Measurements from ENCODE around the gene DGKE.

Gene DGKE

DNA sequence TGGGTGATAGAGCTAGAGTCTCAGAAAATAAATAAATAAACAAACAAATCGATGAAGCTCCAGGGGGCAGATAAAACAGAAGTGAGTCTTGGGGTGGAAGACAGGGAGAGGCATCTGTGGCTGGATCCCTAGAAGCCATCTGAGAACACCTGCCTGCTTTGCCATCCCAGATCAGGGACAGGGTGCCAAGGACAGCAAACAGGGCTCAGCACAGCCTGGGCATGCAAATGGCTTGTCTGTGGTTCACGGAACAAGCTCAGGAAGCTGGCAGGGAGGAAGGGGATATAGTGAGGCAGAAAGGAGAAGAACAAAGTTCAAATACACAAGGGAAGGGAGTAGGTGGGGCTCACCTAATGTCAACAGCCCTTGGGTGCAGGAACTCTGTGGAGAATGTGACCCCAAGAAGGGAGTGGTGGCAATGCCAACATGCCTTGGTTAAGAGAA is 52.4 kb downstream of the DGKE start:
- Histone ChIP-seq H2AFZ (ENCODE audit: low read depth, low read length) (no peak overlapping the region), H3K4me3 (ENCODE audit: low read length) (no peak overlapping the region)
- TF ChIP-seq EZH2phosphoT487 (IDR thresholded peaks at IDR 0.05; ENCODE audit: low read depth): no peak
- TF ChIP-seq, protein P1, sequence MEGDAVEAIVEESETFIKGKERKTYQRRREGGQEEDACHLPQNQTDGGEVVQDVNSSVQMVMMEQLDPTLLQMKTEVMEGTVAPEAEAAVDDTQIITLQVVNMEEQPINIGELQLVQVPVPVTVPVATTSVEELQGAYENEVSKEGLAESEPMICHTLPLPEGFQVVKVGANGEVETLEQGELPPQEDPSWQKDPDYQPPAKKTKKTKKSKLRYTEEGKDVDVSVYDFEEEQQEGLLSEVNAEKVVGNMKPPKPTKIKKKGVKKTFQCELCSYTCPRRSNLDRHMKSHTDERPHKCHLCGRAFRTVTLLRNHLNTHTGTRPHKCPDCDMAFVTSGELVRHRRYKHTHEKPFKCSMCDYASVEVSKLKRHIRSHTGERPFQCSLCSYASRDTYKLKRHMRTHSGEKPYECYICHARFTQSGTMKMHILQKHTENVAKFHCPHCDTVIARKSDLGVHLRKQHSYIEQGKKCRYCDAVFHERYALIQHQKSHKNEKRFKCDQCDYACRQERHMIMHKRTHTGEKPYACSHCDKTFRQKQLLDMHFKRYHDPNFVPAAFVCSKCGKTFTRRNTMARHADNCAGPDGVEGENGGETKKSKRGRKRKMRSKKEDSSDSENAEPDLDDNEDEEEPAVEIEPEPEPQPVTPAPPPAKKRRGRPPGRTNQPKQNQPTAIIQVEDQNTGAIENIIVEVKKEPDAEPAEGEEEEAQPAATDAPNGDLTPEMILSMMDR (IDR thresholded peaks at IDR 0.05; ENCODE audit: low read depth, low read length): no peak

GRCh38 chr17:56887105-56887504 is 53.2 kb downstream of the DGKE start:
- H3K27me3 ChIP-seq (ENCODE audit: low read depth, low read length): no peaks in the 10 kb centered on the region
- peaks cover 56% of the 10 kb centered on the region for H3K36me3 ChIP-seq (replicated peaks; ENCODE audit: low read depth, low read length)
- H3K9me3 ChIP-seq (ENCODE audit: insufficient read depth, low read length): peaks cover 11% of the 10 kb centered on the region; the same call in 1 of the 2 replicates
- H3K27ac ChIP-seq (ENCODE audit: low read length): no peak overlapping the region
- TF ChIP-seq EZH2phosphoT487 (IDR thresholded peaks at IDR 0.05; ENCODE audit: low read depth): no peak
- TF ChIP-seq, protein P1 (IDR thresholded peaks at IDR 0.05; ENCODE audit: low read depth, low read length): no peak
- H3K4me2 ChIP-seq (ENCODE audit: low read length): no peak overlapping the region
- H2AFZ ChIP-seq (ENCODE audit: low read depth, low read length): no peak overlapping the region
- no peaks in the 10 kb centered on the region for H3K4me1 ChIP-seq (ENCODE audit: low read length)
- H3K4me3 ChIP-seq (ENCODE audit: low read length): no peak overlapping the region
- H3K9ac ChIP-seq (ENCODE audit: low read length): no peak overlapping the region
- H4K20me1 ChIP-seq (ENCODE audit: insufficient read depth, low read length): no peaks in the 10 kb centered on the region
- no peaks in the 10 kb centered on the region for H3K79me2 ChIP-seq (ENCODE audit: low read length)

More for the DNA sequence above, 52.4 kb downstream of the DGKE start:
- Histone ChIP-seq H4K20me1 (ENCODE audit: insufficient read depth, low read length) (no peaks in the 10 kb centered on the region), H3K4me1 (ENCODE audit: low read length) (no peaks in the 10 kb centered on the region), H3K9ac (ENCODE audit: low read length) (no peak overlapping the region), H3K27ac (ENCODE audit: low read length) (no peak overlapping the region), H3K9me3 (ENCODE audit: insufficient read depth, low read length) (peaks cover 11% of the 10 kb centered on the region; the same call in 1 of the 2 replicates), H3K4me2 (ENCODE audit: low read length) (no peak overlapping the region), H3K36me3 (replicated peaks; ENCODE audit: low read depth, low read length) (peaks cover 48% of the 10 kb centered on the region), H3K27me3 (ENCODE audit: low read depth, low read length) (no peaks in the 10 kb centered on the region), H3K79me2 (ENCODE audit: low read length) (no peaks in the 10 kb centered on the region)

DNA sequence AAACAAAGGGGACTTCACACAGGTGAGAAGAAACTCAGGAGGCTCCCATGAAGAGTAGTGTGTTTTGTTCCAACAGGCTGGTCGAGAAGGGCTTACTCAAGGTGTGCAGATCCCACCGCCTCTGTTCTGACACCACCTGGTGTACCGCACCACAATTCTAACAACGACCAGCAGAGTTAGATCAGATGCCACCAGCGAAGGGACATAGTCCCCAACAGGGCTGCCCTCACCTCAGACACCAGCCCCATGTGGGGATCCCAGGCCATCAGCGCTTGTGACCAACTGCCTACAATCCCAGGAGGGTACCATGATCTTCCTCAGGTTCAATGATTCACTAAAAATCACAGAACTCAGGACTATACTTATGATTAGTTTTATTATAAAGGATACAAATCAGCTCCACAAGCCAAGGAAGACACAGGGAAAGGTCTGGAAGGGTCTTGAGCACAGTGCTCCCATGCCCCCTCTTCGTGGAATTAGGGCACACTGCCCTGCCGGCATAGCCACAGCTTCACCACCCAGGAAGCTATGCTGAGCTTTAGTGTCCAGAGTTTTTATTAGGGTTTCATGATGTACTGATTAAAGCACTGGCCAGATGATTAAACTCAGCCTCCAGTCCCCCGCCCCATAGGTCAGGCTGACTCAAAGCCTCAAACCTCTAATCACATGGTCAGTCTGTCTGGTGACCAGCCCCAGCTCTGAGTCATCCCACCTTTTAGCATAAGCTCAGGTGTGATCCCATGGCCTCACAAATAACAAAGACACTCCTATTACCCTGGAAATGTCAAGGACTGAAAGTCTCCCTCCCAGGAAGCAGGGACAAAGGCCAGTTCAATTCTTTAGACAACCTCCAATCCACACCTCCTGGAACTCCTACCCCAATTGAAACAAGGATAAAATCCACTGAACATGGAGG is 53.9 kb downstream of the DGKE start:
- Histone ChIP-seq H3K27me3 (ENCODE audit: low read depth, low read length) (no peaks in the 10 kb centered on the region), H3K9me3 (ENCODE audit: insufficient read depth, low read length) (peaks cover 11% of the 10 kb centered on the region; the same call in 1 of the 2 replicates), H2AFZ (ENCODE audit: low read depth, low read length) (no peak overlapping the region), H3K79me2 (ENCODE audit: low read length) (no peaks in the 10 kb centered on the region), H3K4me3 (ENCODE audit: low read length) (no peak overlapping the region), H3K4me2 (ENCODE audit: low read length) (no peak overlapping the region), H3K9ac (ENCODE audit: low read length) (no peak overlapping the region), H4K20me1 (ENCODE audit: insufficient read depth, low read length) (0 out of 2 replicates have a peak, but pooled peaks cover 2% of the 10 kb centered on the region), H3K36me3 (replicated peaks; ENCODE audit: low read depth, low read length) (peaks cover 63% of the 10 kb centered on the region), H3K27ac (ENCODE audit: low read length) (no peak overlapping the region), H3K4me1 (ENCODE audit: low read length) (no peaks in the 10 kb centered on the region)
- TF ChIP-seq, protein P1 (IDR thresholded peaks at IDR 0.05; ENCODE audit: low read depth, low read length): no peak
- TF ChIP-seq EZH2phosphoT487 (IDR thresholded peaks at IDR 0.05; ENCODE audit: low read depth): no peak

GRCh38 chr17:56890390-56890789 is 56.4 kb downstream of the DGKE start:
- H3K79me2 ChIP-seq (ENCODE audit: low read length): no peaks in the 10 kb centered on the region
- no peak for TF ChIP-seq EZH2phosphoT487 (IDR thresholded peaks at IDR 0.05; ENCODE audit: low read depth)
- TF ChIP-seq, protein P1 (IDR thresholded peaks at IDR 0.05; ENCODE audit: low read depth, low read length): no peak
- no peak overlapping the region for H3K27ac ChIP-seq (ENCODE audit: low read length)
- 0 out of 2 replicates have a peak, but pooled peaks cover 3% of the 10 kb centered on the region for H4K20me1 ChIP-seq (ENCODE audit: insufficient read depth, low read length)
- H2AFZ ChIP-seq (ENCODE audit: low read depth, low read length): no peak overlapping the region
- H3K4me1 ChIP-seq (ENCODE audit: low read length): no peaks in the 10 kb centered on the region
- no peak overlapping the region for H3K9ac ChIP-seq (ENCODE audit: low read length)
- no peaks in the 10 kb centered on the region for H3K27me3 ChIP-seq (ENCODE audit: low read depth, low read length)
- H3K4me3 ChIP-seq (ENCODE audit: low read length): no peak overlapping the region
- no peak overlapping the region for H3K4me2 ChIP-seq (ENCODE audit: low read length)
- H3K9me3 ChIP-seq (ENCODE audit: insufficient read depth, low read length): peaks cover 11% of the 10 kb centered on the region; the same call in 1 of the 2 replicates
- peaks cover 80% of the 10 kb centered on the region for H3K36me3 ChIP-seq (replicated peaks; ENCODE audit: low read depth, low read length)
